Measurements from ENCODE around the gene PLD3. TPM values are rescaled to one million over a fixed set of nuclear protein-coding genes. Genes with fewer than 3 reads are reported as not detected.

PLD3 gene
- polyA plus RNA-seq, 1 experiment: 395 TPM

GRCh38 chr19:40425450-40426287, 77.2 kb downstream of the PLD3 start, which contains the start of gene SERTAD1:
SERTAD1 (minus strand) TSS chr19:40425992; CDS start chr19:40423546, 2,446 bp downstream.
- ChIA-PET CTCF (interaction anchor here (0.5 to 1.2 kb wide), 2 partner anchors 120 to 202 kb away, joined by 3 read pairs; no protein-coding TSS in a partner anchor), POLR2A (interaction anchor here (0.5 to 2.2 kb wide), 26 partner anchors 8 to 1575 kb away, joined by 3 to 43 read pairs (median 4); partner anchors contain the start of genes BLVRB and DYRK1B)
- Histone ChIP-seq H3K4me3 (ENCODE audit: low read depth, low read length) (peak within 1 kb of the TSS; percentile 91), H3K27me3 (ENCODE audit: control insufficient read depth, insufficient read depth, low read length) (no peaks in the 10 kb centered on the region), H3K27ac (ENCODE audit: low read depth, low read length) (peak within 1 kb of the TSS; percentile 98), H3K9me3 (ENCODE audit: control insufficient read depth, insufficient read depth, low read length) (peaks cover 2% of the 10 kb centered on the region; the same call in 1 of the 2 replicates)
- peak; percentile 98 for DNase-seq (ENCODE audit: low read depth, low spot score)
- TF ChIP-seq CTCF (IDR thresholded peaks at IDR 0.05; ENCODE audit: low read depth, low read length): peak; percentile 64

Small RNA genes within 50 kb of the gene (small RNA-seq; reads per million reads assigned to genes)
- gene MIR6796 (ENCODE audit: insufficient read length, low read depth) (not detected), gene RF00019 (ENCODE audit: insufficient read length, low read depth) (not detected), gene RNU6-945P (ENCODE audit: insufficient read length, low read depth) (not detected)

Other genes with a start within 250 kb of the PLD3 start
- gene MAP3K10, start 157.3 kb upstream of the PLD3 start, polyA plus RNA-seq (2011; rRNA removed): 2.0 and 2.3 TPM in 2 replicates
- gene TTC9B, start 130.3 kb upstream of the PLD3 start, polyA plus RNA-seq (2011; rRNA removed): not detected in 2 replicates
- 0.16 and 0.21 TPM in 2 replicates for gene CCNP, start 122.0 kb upstream of the PLD3 start, polyA plus RNA-seq (2011; rRNA removed)
- 99.8 and 122 TPM in 2 replicates for gene AKT2, start 63.4 kb upstream of the PLD3 start, polyA plus RNA-seq (2011; rRNA removed)
- 15.9 and 16.9 TPM in 2 replicates for gene C19orf47, start 298 bp upstream of the PLD3 start, polyA plus RNA-seq (2011; rRNA removed)
- gene HIPK4, start 41.5 kb downstream of the PLD3 start, polyA plus RNA-seq (2011; rRNA removed): 0.09 and 0.11 TPM in 2 replicates
- 1.8 and 1.9 TPM in 2 replicates for gene PRX, start 64.7 kb downstream of the PLD3 start, polyA plus RNA-seq (2011; rRNA removed)
- gene SERTAD1, start 77.3 kb downstream of the PLD3 start, polyA plus RNA-seq (2011; rRNA removed): 11.9 and 16.2 TPM in 2 replicates
- gene SERTAD3, start 95.6 kb downstream of the PLD3 start, polyA plus RNA-seq (2011; rRNA removed): 16.1 and 19.6 TPM in 2 replicates
- gene BLVRB, start 117.0 kb downstream of the PLD3 start, polyA plus RNA-seq (2011; rRNA removed): 40.4 and 58.0 TPM in 2 replicates
- 1.3 and 1.9 TPM in 2 replicates for gene SPTBN4, start 118.3 kb downstream of the PLD3 start, polyA plus RNA-seq (2011; rRNA removed)
- 42.5 and 62.7 TPM in 2 replicates for gene SHKBP1, start 228.2 kb downstream of the PLD3 start, polyA plus RNA-seq (2011; rRNA removed)